H1 (cell line): ENCODE results near the gene LARGE2. TPM values are rescaled to one million over a fixed set of nuclear protein-coding genes. Genes with fewer than 3 reads are reported as not detected.

ENCODE experiments used
- CTCF ChIA-PET: fragments of 300-600 bp; sonication (Branson Sonifier 250); formaldehyde crosslinking; loops from one replicate; lab custom pipeline; 2021; ENCODE audit not compliant: partially characterized antibody; lab: Charles Lee
- POLR2A ChIA-PET: fragments of 300-600 bp; sonication (Branson Sonifier 250); formaldehyde crosslinking; loops from one replicate; lab custom pipeline; 2021; ENCODE audit warnings: inconsistent platforms; ENCODE audit not compliant: partially characterized antibody; lab: Charles Lee
- DNase-seq, 2 experiments: peaks; one replicate each; pipeline versions ENCODE4 v3.0.0 to v3.0.0-alpha.2; 2010 to 2022; ENCODE audit warnings: low spot score in 2 of 2, low read depth in 1 of 2, mixed read lengths in 1 of 2
- FAIRE-seq: peaks from 2 replicates; lab custom pipeline; 2011; peaks lifted over from hg19 to GRCh38; lab: Jason Lieb, UNC
- H2AFZ ChIP-seq: 2 replicates; pipeline ENCODE4 v1.8.1; 2012; ENCODE audit warnings: low read length, inconsistent platforms
- H2AK5ac ChIP-seq: 2 replicates; pipeline ENCODE4 v1.6.1; 2013; ENCODE audit warnings: low read depth, low read length
- H2BK120ac ChIP-seq: replicated peaks from 2 replicates; pipeline ENCODE3; 2013; ENCODE audit warnings: low read depth, low read length, inconsistent platforms
- H2BK12ac ChIP-seq: 2 replicates; pipeline ENCODE4 v1.6.1; 2013; ENCODE audit warnings: low read depth, low read length
- H2BK15ac ChIP-seq: 2 replicates; pipeline ENCODE4 v1.6.1; 2013; ENCODE audit warnings: low read length
- H2BK20ac ChIP-seq: 2 replicates; pipeline ENCODE4 v1.6.1; 2013; ENCODE audit warnings: low read length
- H2BK5ac ChIP-seq: 2 replicates; pipeline ENCODE4 v1.6.1; 2013; ENCODE audit warnings: low read depth, low read length
- H3K14ac ChIP-seq: 2 replicates; pipeline ENCODE4 v1.6.1; 2013; ENCODE audit warnings: inconsistent platforms; ENCODE audit not compliant: insufficient read length
- H3K18ac ChIP-seq: 2 replicates; pipeline ENCODE4 v1.6.1; 2013; ENCODE audit warnings: low read length; ENCODE audit errors: extremely low read depth
- H3K23ac ChIP-seq: 2 replicates; pipeline ENCODE4 v1.6.1; 2013; ENCODE audit warnings: inconsistent platforms; ENCODE audit not compliant: insufficient read length
- H3K23me2 ChIP-seq: 2 replicates; pipeline ENCODE4 v1.6.1; 2013; ENCODE audit warnings: low read depth, low read length
- H3K27ac ChIP-seq: 2 replicates; pipeline ENCODE4 v1.6.1; 2011; ENCODE audit warnings: low read depth, low read length, inconsistent platforms
- H3K27me3 ChIP-seq, 4 experiments: replicated peaks in 1 of 4; 1 replicate in 1 of 4; 2 replicates in 3 of 4; pipeline versions ENCODE4 v1.6.1 to v1.8.1; 2011 to 2013; ENCODE audit warnings: low read length in 3 of 4, mild to moderate bottlenecking in 3 of 4, inconsistent platforms in 2 of 4, mixed read lengths in 2 of 4, moderate library complexity in 1 of 4; ENCODE audit not compliant: control insufficient read depth in 3 of 4, insufficient read depth in 3 of 4; ENCODE audit errors: extremely low read depth in 1 of 4
- H3K36me3 ChIP-seq, 4 experiments: 2 replicates each; pipeline versions ENCODE4 v1.6.1 to v1.8.1; 2011 to 2013; ENCODE audit warnings: mild to moderate bottlenecking in 4 of 4, low read length in 3 of 4, moderate library complexity in 2 of 4, control low read depth in 1 of 4, inconsistent platforms in 1 of 4; ENCODE audit not compliant: insufficient read depth in 4 of 4, control insufficient read depth in 2 of 4
- H3K4ac ChIP-seq: replicated peaks from 2 replicates; pipeline ENCODE3; 2013; ENCODE audit warnings: low read length, low read depth, mixed read lengths, inconsistent platforms; ENCODE audit not compliant: insufficient read length
- H3K4me1 ChIP-seq, 4 experiments: replicated peaks in 1 of 4; 1 replicate in 1 of 4; 2 replicates in 3 of 4; pipeline versions ENCODE4 v1.6.1 to v1.8.1; 2011 to 2013; ENCODE audit warnings: low read length in 3 of 4, inconsistent platforms in 2 of 4, mixed read lengths in 1 of 4; ENCODE audit not compliant: insufficient read depth in 4 of 4, control insufficient read depth in 3 of 4
- H3K4me2 ChIP-seq, 2 experiments: 2 replicates each; pipeline versions ENCODE4 v1.6.1 to v1.8.1; 2011 to 2013; ENCODE audit warnings: low read depth in 2 of 2, low read length in 2 of 2, control low read depth in 1 of 2, inconsistent platforms in 1 of 2, mild to moderate bottlenecking in 1 of 2; ENCODE audit not compliant: insufficient read depth in 1 of 2
- H3K4me3 ChIP-seq, 4 experiments: fragments of 200-600, 300-600 bp in 1 of 4; sonication (generic), shearing (Covaris generic), sonication (Bioruptor Twin) in 1 of 4; 2 replicates each; pipeline versions ENCODE4 v1.5.1 to v1.8.1; 2011 to 2016; ENCODE audit warnings: low read length in 4 of 4, low read depth in 3 of 4, control low read depth in 2 of 4, inconsistent platforms in 2 of 4, mild to moderate bottlenecking in 2 of 4, mixed read lengths in 1 of 4, moderate library complexity in 1 of 4; ENCODE audit not compliant: insufficient read depth in 2 of 4; ENCODE audit errors: extremely low read depth in 1 of 4
- H3K56ac ChIP-seq: replicated peaks from 2 replicates; pipeline ENCODE3; 2013; ENCODE audit warnings: low read depth, mild to moderate bottlenecking, mixed read lengths, low read length, inconsistent platforms; ENCODE audit not compliant: insufficient read length
- H3K79me1 ChIP-seq: 2 replicates; pipeline ENCODE4 v1.6.1; 2013; ENCODE audit warnings: low read depth, low read length, control low read depth
- H3K79me2 ChIP-seq, 2 experiments: 2 replicates each; pipeline versions ENCODE4 v1.6.1 to v1.8.1; 2012 to 2013; ENCODE audit warnings: low read length in 2 of 2, mild to moderate bottlenecking in 2 of 2, inconsistent platforms in 1 of 2; ENCODE audit not compliant: insufficient read depth in 2 of 2, control insufficient read depth in 1 of 2
- H3K9ac ChIP-seq, 4 experiments: replicated peaks in 1 of 4; 1 replicate in 1 of 4; 2 replicates in 3 of 4; pipeline versions ENCODE4 v1.6.1 to v1.8.1; 2011 to 2013; ENCODE audit warnings: low read depth in 3 of 4, low read length in 3 of 4, control low read depth in 2 of 4, mild to moderate bottlenecking in 2 of 4, moderate library complexity in 2 of 4, inconsistent platforms in 1 of 4; ENCODE audit errors: extremely low read depth in 1 of 4
- H3K9me3 ChIP-seq, 2 experiments: 2 replicates each; pipeline versions ENCODE4 v1.6.1 to v1.8.1; 2012 to 2013; ENCODE audit warnings: mild to moderate bottlenecking in 2 of 2, moderate library complexity in 2 of 2, control low read depth in 1 of 2, inconsistent platforms in 1 of 2, low read depth in 1 of 2, low read length in 1 of 2, mixed read lengths in 1 of 2; ENCODE audit not compliant: insufficient read depth in 2 of 2
- H4K20me1 ChIP-seq, 2 experiments: replicated peaks in 1 of 2; 2 replicates each; pipeline versions ENCODE3 to v1.8.1; 2011 to 2013; ENCODE audit warnings: inconsistent platforms in 2 of 2, low read length in 2 of 2, mild to moderate bottlenecking in 1 of 2; ENCODE audit not compliant: insufficient read depth in 2 of 2, control insufficient read depth in 1 of 2
- H4K5ac ChIP-seq: 2 replicates; pipeline ENCODE4 v1.6.1; 2013; ENCODE audit warnings: low read length, low read depth, mixed read lengths, inconsistent platforms; ENCODE audit not compliant: insufficient read length
- H4K8ac ChIP-seq: 2 replicates; pipeline ENCODE4 v1.8.0; 2013; ENCODE audit warnings: mild to moderate bottlenecking, moderate library complexity, low read length, inconsistent platforms; ENCODE audit not compliant: insufficient read depth; ENCODE audit errors: extremely low read depth
- H4K91ac ChIP-seq: replicated peaks from 2 replicates; pipeline ENCODE3; 2013; ENCODE audit warnings: low read length, mixed read lengths, inconsistent platforms; ENCODE audit not compliant: insufficient read length
- CREB1 ChIP-seq: IDR thresholded peaks from 2 replicates; pipeline ENCODE4 v1.6.1; 2012; ENCODE audit warnings: inconsistent platforms
- WGBS, 2 experiments: shearing (Covaris generic) in 1 of 2; methylation state at CpG; one replicate each; pipeline versions ENCODE4 v1.1.6 to v1.1.7; 2013 to 2015; ENCODE audit warnings: low lambda C conversion rate in 2 of 2, mixed read lengths in 2 of 2, inconsistent platforms in 1 of 2, low coverage in 1 of 2, missing lambda C conversion rate in 1 of 2; ENCODE audit not compliant: insufficient replicate concordance in 2 of 2, insufficient coverage in 1 of 2, insufficient read length in 1 of 2; ENCODE audit errors: extremely low coverage in 1 of 2, missing lambda C conversion rate in 1 of 2; 5-methylcytosine and 5-hydroxymethylcytosine counted together
- polyA plus RNA-seq, 7 experiments: library from polyadenylated mRNA; depleted of rRNA in 3 of 7; stranded (reverse) in 5 of 7; unstranded in 2 of 7; fragments of >200 nt in 5 of 7; fragments of 200-250 nt in 2 of 7; gene quantifications; 1 replicate in 5 of 7; 2 replicates in 1 of 7; 4 replicates in 1 of 7; pipeline versions ENCODE4 v1.2.1 to v1.2.3, GENCODE V29; 2011 to 2013; ENCODE audit warnings: missing spikeins in 2 of 7, mixed read lengths in 2 of 7
- total RNA-seq: library from RNA; stranded (reverse); fragmentation: NEBNext Ultra II Directional; extraction: Animal tissue kit (Norgen Biotek cat#: 25700); gene quantifications from 2 replicates; pipeline ENCODE4 v1.2.1, GENCODE V29; 2021
- TF ChIP-seq, protein P1 (sequence below): IDR thresholded peaks from 2 replicates; pipeline ENCODE4 v1.6.1; 2011; ENCODE audit warnings: low read depth, mild to moderate bottlenecking, low read length; ENCODE audit not compliant: insufficient read depth

The LARGE2 gene
- total and polyA plus RNA-seq, 2 of the 8 experiments (the other 6 are each of a cell fraction or from before 2014, with no cell fraction given), result 111 to 137 TPM

DNA sequence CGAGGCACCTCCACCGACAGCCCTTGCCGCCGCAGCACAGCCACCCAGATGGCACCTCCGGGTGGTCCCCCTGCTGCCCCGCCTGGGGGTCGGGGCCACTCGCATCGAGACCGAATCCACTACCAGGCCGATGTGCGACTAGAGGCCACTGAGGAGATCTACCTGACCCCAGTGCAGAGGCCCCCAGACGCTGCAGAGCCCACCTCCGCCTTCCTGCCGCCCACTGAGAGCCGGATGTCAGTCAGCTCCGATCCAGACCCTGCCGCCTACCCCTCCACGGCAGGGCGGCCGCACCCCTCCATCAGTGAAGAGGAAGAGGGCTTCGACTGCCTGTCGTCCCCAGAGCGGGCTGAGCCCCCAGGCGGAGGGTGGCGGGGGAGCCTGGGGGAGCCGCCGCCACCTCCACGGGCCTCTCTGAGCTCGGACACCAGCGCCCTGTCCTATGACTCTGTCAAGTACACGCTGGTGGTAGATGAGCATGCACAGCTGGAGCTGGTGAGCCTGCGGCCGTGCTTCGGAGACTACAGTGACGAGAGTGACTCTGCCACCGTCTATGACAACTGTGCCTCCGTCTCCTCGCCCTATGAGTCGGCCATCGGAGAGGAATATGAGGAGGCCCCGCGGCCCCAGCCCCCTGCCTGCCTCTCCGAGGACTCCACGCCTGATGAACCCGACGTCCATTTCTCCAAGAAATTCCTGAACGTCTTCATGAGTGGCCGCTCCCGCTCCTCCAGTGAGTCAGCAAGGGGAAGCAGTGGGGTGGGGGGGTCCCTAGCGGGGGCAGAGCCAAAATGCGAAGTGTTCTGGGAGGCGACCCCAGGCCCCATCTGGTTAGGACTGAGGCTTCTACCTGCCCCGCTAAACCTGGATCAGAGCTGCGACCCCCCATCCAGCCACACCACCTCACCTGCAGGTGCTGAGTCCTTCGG is 19.7 kb upstream of the LARGE2 start:
- TF ChIP-seq, protein P1, sequence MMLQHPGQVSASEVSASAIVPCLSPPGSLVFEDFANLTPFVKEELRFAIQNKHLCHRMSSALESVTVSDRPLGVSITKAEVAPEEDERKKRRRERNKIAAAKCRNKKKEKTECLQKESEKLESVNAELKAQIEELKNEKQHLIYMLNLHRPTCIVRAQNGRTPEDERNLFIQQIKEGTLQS, result no peak
- TF ChIP-seq CREB1, result no peak
- Histone ChIP-seq H2BK5ac (no peak overlapping the region), H2BK120ac (no peak overlapping the region), H3K14ac (no peak overlapping the region), H3K18ac (no peak overlapping the region), H3K79me1 (peaks cover 2% of the 10 kb centered on the region), H3K4ac (no peak overlapping the region), H2BK20ac (no peak overlapping the region), H3K9ac (no peak overlapping the region), H4K8ac (no peak overlapping the region), H3K23me2 (peaks cover 8% of the 10 kb centered on the region), H4K91ac (no peak overlapping the region), H3K56ac (no peak overlapping the region), H3K4me3 (no peak overlapping the region), H4K20me1 (peaks cover 10 to 15% of the 10 kb centered on the region in 2 experiments), H3K4me1 (peaks cover 0 to 13% (median 6%) of the 10 kb centered on the region in 4 experiments; a peak in 5 of 7 replicates), H3K9me3 (no peaks in the 10 kb centered on the region), H3K4me2 (no peak overlapping the region), H3K27me3 (peaks cover 0 to 5% (median 2%) of the 10 kb centered on the region in 4 experiments; a peak in 1 of 7 replicates), H3K23ac (no peak overlapping the region), H3K36me3 (peaks cover 6 to 17% (median 15%) of the 10 kb centered on the region in 4 experiments; a peak in 6 of 8 replicates), H3K79me2 (no peaks in the 10 kb centered on the region), H2BK12ac (no peak overlapping the region), H2AK5ac (no peak overlapping the region), H2BK15ac (no peak overlapping the region), H3K27ac (no peak overlapping the region), H2AFZ (no peak overlapping the region), H4K5ac (no peak overlapping the region)
- POLR2A ChIA-PET, result interaction anchor here (0.7 to 1.2 kb wide), 4 partner anchors 9 to 42 kb away, joined by 3 read pairs; partner anchors contain the start of gene PEX16
- WGBS, 2 experiments, result 92% methylated on average over 42 of the region's 56 CpGs; no CpG with 5 or more reads in 1 of the 2 experiments
- DNase-seq (no peak), FAIRE-seq (no peak)
- CTCF ChIA-PET, result interaction anchor here (1.8 kb wide), 1 partner anchor 10 kb away, joined by 4 read pairs; no protein-coding TSS in a partner anchor
